ENCODE data around the gene HSPD1.

DNA sequence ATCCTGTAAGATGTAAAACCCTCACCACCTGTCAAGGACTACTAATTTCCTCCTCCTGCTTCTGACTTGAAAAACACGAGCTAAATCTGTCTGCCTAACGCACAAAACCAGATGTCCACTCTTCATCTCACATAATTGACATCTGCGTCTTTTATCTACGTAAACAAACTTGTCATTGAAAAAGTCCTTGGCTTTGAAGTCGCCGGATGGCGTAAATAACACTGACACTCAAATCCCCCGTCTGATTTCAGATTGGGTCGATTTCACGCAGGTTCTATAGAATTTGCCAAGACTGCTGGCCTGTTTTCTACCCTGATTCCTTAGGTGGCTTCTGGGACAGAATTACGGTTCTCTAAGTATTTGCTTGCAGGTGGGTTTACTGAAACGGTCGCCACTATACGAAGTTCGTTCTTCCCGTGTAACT, 15.7 kb upstream of the HSPD1 start:
- TF ChIP-seq POLR2AphosphoS5 (IDR thresholded peaks at IDR 0.05), result no peak
- TF ChIP-seq, protein P1, sequence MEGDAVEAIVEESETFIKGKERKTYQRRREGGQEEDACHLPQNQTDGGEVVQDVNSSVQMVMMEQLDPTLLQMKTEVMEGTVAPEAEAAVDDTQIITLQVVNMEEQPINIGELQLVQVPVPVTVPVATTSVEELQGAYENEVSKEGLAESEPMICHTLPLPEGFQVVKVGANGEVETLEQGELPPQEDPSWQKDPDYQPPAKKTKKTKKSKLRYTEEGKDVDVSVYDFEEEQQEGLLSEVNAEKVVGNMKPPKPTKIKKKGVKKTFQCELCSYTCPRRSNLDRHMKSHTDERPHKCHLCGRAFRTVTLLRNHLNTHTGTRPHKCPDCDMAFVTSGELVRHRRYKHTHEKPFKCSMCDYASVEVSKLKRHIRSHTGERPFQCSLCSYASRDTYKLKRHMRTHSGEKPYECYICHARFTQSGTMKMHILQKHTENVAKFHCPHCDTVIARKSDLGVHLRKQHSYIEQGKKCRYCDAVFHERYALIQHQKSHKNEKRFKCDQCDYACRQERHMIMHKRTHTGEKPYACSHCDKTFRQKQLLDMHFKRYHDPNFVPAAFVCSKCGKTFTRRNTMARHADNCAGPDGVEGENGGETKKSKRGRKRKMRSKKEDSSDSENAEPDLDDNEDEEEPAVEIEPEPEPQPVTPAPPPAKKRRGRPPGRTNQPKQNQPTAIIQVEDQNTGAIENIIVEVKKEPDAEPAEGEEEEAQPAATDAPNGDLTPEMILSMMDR (IDR thresholded peaks at IDR 0.05), result no peak

All from gastroesophageal sphincter (tissue), 3 donors.